Activated effector memory CD4-positive, alpha-beta T cell treated with anti-CD3 and anti-CD28 coated beads, Interleukin-2, amount 50 U/mL, for 16 hours (primary cell): ENCODE measurements around the gene ITPR2.
"Not testable (repeated sequence)": the region's sequence is repeated elsewhere in the genome, so short reads cannot be mapped to it uniquely, and the experiment has no call there.

Experiments used
- DNase-seq: peaks from one replicate; pipeline ENCODE4 v3.0.0-alpha.2; 2020

The ITPR2 gene

GRCh38 chr12:26551385-26551784 is 281.6 kb downstream of the ITPR2 start:
- DNase-seq: no peak

- no peak for DNase-seq
Measured at GRCh38 chr12:26548227-26548626, 284.8 kb downstream of the ITPR2 start.

- DNase-seq: no peak
Measured at GRCh38 chr12:26546535-26547314, 286.3 kb downstream of the ITPR2 start.

- DNase-seq: no peak
Measured at GRCh38 chr12:26539131-26539530, 293.9 kb downstream of the ITPR2 start.

- DNase-seq: no peak
Measured at GRCh38 chr12:26537651-26538050, 295.3 kb downstream of the ITPR2 start.

- no peak for DNase-seq
Measured at GRCh38 chr12:26537126-26537525, 295.9 kb downstream of the ITPR2 start.

GRCh38 chr12:26535826-26536225 is 297.2 kb downstream of the ITPR2 start:
- DNase-seq: no peak

- no peak for DNase-seq
Measured at GRCh38 chr12:26534071-26534470, 298.9 kb downstream of the ITPR2 start.

- no peak for DNase-seq
Measured at GRCh38 chr12:26533211-26533610, 299.8 kb downstream of the ITPR2 start.

- no peak for DNase-seq
Measured at GRCh38 chr12:26530461-26530860, 302.5 kb downstream of the ITPR2 start.

GRCh38 chr12:26528943-26529342 is 304.1 kb downstream of the ITPR2 start:
- DNase-seq: no peak

GRCh38 chr12:26527682-26528081 is 305.3 kb downstream of the ITPR2 start:
- no peak for DNase-seq

- DNase-seq: no peak
Measured at GRCh38 chr12:26524862-26525465, 308.0 kb downstream of the ITPR2 start.

GRCh38 chr12:26523708-26524150 is 309.3 kb downstream of the ITPR2 start:
- no peak for DNase-seq

GRCh38 chr12:26520869-26521268 is 312.1 kb downstream of the ITPR2 start:
- DNase-seq: no peak

- no peak for DNase-seq
Measured at GRCh38 chr12:26520109-26520508, 312.9 kb downstream of the ITPR2 start.

- no peak for DNase-seq
Measured at GRCh38 chr12:26519462-26519861, 313.5 kb downstream of the ITPR2 start.

- not testable (repeated sequence) for DNase-seq
Measured at GRCh38 chr12:26517320-26517719, 315.7 kb downstream of the ITPR2 start.

GRCh38 chr12:26514364-26514763 is 318.6 kb downstream of the ITPR2 start:
- DNase-seq: no peak

GRCh38 chr12:26513363-26514043 is 319.5 kb downstream of the ITPR2 start:
- no peak for DNase-seq

GRCh38 chr12:26512213-26512612 is 320.8 kb downstream of the ITPR2 start:
- no peak for DNase-seq

GRCh38 chr12:26510354-26510674 is 322.7 kb downstream of the ITPR2 start:
- no peak for DNase-seq

- no peak for DNase-seq
Measured at GRCh38 chr12:26507613-26508012, 325.4 kb downstream of the ITPR2 start.

GRCh38 chr12:26499979-26500640 is 332.9 kb downstream of the ITPR2 start:
- DNase-seq: no peak
